ENCODE data around the gene CFLAR. TPM values are rescaled to one million over a fixed set of nuclear protein-coding genes. Genes with fewer than 3 reads are reported as not detected.
A peak's percentile ranks its signal among the peaks of the same experiment; 100 is the strongest.

Gene CFLAR
- total RNA-seq = 62.6 TPM

DNA sequence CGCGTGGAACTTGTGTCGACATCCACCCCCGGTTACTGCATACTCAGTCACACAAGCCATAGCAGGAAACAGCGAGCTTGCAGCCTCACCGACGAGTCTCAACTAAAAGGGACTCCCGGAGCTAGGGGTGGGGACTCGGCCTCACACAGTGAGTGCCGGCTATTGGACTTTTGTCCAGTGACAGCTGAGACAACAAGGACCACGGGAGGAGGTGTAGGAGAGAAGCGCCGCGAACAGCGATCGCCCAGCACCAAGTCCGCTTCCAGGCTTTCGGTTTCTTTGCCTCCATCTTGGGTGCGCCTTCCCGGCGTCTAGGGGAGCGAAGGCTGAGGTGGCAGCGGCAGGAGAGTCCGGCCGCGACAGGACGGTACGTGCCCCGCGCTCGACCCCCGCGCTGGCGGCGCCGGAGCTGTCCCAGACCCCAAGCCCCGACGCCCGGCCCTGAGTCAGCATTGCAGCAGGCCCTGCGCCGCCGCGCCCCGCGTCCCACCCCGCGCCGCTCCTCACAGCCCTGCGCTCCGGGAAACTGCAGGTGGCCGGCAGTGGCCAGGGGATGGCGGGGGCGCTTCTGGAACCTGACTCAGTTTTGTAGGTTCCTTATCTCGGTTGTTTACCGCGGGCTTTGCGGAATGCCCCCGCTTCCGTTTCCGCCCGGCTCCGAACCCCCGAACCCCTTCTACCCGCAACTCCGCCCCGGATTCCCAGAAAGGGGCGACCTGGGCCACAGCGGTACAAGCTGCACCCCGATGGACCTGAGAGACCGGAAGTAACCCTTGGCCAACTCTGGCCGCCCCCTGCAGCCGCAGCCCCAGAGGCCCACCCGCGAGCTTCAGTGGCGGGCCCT lies at the start of gene CFLAR:
TSS of gene CFLAR (plus strand) at position 50 of the 844 bp plus-strand sequence. CDS start 13,702 bp downstream, outside the sequence.
- Histone ChIP-seq H3K9ac (ENCODE audit: low read depth in 1 of 3, low read length in 3 of 3) (peak within 1 kb of the TSS; percentile 93 to 99 (median 98)), H3K27ac (ENCODE audit: low read depth, low read length) (peak within 1 kb of the TSS; percentile 98), H3K9me3 (ENCODE audit: control insufficient read depth in 3 of 3, low read length in 3 of 3) (no peaks in the 10 kb centered on the region), H3K36me3 (ENCODE audit: control insufficient read depth in 3 of 3, insufficient read depth in 3 of 3, low read length in 3 of 3) (peaks cover 0 to 2% (median 0%) of the 10 kb centered on the region in 3 donors), H3K4me3 (ENCODE audit: low read length in 3 of 3) (peak within 1 kb of the TSS; percentile 87 to 91 (median 90)), H3K27me3 (ENCODE audit: control insufficient read depth in 3 of 3, insufficient read depth in 3 of 3, low read length in 3 of 3) (no peaks in the 10 kb centered on the region), H3K4me1 (ENCODE audit: control insufficient read depth in 3 of 3, insufficient read depth in 3 of 3, low read length in 3 of 3) (peaks cover 11 to 20% (median 15%) of the 10 kb centered on the region in 3 donors)

DNA sequence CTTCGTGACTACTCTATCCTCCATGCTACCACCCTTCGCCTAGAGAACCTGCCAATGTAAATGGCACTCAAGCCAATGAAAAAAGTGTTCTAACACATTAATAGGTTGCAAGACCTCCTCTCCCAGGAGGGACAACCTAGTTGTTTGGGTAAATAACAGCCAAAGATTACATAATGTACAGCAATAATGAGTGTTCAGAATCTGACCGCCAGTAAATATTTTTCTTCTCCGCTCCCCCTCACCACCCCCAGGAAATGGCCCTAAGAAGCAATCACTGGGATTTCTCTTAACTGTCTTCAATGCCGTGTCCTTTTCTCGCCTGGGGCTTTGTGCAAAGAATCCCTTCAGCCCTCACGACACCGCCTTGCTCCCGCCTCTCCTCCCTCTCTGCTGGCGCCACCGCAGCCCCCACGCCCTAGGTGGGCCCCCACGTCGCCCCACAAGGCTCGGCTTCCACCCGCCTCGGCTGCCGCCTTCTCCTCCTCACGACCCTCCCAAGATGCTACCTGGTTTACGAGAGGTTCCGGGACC lies 45.0 kb upstream of the CFLAR start:
- H3K4me1 ChIP-seq (ENCODE audit: control insufficient read depth in 3 of 3, insufficient read depth in 3 of 3, low read length in 3 of 3) = peaks cover 23 to 42% (median 31%) of the 10 kb centered on the region in 3 donors

DNA sequence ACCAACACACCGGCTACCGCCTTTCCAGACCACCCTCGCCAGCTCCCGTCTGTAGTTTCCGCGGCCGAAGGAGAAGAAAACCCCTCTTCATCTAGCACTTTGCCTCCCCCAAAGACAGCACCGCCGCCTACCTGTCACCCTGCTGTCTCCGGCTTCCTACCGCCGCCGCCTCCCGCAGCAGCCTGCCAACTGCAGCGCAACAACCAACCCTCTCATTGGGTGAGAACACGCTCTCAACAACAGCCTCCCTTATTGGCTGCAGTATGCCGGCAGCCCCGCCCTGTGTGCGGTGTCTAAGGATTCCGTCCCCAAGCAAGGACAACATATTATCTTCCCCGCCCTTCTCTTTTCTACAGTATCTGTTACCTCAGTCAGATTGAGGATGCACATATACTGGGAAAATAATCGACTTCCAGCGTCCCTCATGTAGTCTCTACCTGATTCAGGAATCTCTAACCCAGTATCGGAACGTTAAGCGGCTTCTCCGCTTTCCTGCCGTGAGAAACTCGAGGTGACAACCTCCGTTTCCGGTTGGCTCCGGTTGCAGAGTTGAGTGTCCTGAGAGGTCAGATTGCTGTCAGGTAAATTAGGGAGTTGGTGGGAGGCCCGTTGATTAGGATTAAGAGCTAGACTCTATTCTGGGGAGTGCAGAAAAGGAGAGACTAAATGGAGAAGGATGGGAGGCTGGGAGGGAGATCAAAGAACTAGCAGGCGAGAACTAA lies 44.3 kb upstream of the CFLAR start, which contains the start of the genes HYCC2 and NDUFB3:
TSS of gene HYCC2 (minus strand) at position 193 of the 722 bp plus-strand sequence. CDS start 47,662 bp downstream, outside the sequence.
TSS of gene NDUFB3 (plus strand) at position 523 of the 722 bp plus-strand sequence. CDS start 6,882 bp downstream, outside the sequence.
- Histone ChIP-seq H3K36me3 (ENCODE audit: control insufficient read depth in 3 of 3, insufficient read depth in 3 of 3, low read length in 3 of 3) (no peaks in the 10 kb centered on the region), H3K4me1 (ENCODE audit: control insufficient read depth in 3 of 3, insufficient read depth in 3 of 3, low read length in 3 of 3) (peaks cover 23 to 40% (median 31%) of the 10 kb centered on the region in 3 donors), H3K27ac (ENCODE audit: low read depth, low read length) (peak within 1 kb of the TSS; percentile 92)

More for the DNA sequence above, 45.0 kb upstream of the CFLAR start:
- Histone ChIP-seq H3K4me3 (ENCODE audit: low read length in 3 of 3) (peak overlapping the region; percentile 85 to 100 (median 90)), H3K9ac (ENCODE audit: low read depth in 1 of 3, low read length in 3 of 3) (peak overlapping the region; percentile 89 to 99 (median 97)), H3K27me3 (ENCODE audit: control insufficient read depth in 3 of 3, insufficient read depth in 3 of 3, low read length in 3 of 3) (no peaks in the 10 kb centered on the region), H3K27ac (ENCODE audit: low read depth, low read length) (peak overlapping the region; percentile 92), H3K9me3 (ENCODE audit: control insufficient read depth in 3 of 3, low read length in 3 of 3) (no peaks in the 10 kb centered on the region), H3K36me3 (ENCODE audit: control insufficient read depth in 3 of 3, insufficient read depth in 3 of 3, low read length in 3 of 3) (no peaks in the 10 kb centered on the region)

DNA sequence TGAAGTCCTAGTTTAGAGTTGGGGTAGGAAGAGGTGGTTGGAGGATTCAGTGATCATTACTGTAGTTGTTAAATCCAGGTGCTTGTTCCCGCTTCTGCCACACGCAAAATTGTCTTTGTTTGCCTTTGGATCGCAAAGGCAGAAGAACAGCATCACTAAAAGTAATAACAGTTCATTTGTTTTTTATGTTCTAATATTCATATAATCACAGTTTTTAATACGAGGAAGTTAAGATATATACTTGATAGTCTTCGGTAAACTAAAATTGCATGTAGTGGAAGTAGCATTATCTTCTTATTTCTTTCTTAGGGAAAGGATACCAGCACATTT lies 43.8 kb upstream of the CFLAR start:
- Histone ChIP-seq H3K4me1 (ENCODE audit: control insufficient read depth in 3 of 3, insufficient read depth in 3 of 3, low read length in 3 of 3) (peaks cover 23 to 36% (median 31%) of the 10 kb centered on the region in 3 donors), H3K27ac (ENCODE audit: low read depth, low read length) (peak overlapping the region; percentile 92)

More for the DNA sequence above, 44.3 kb upstream of the CFLAR start, which contains the start of the genes HYCC2 and NDUFB3:
- Histone ChIP-seq H3K9me3 (ENCODE audit: control insufficient read depth in 3 of 3, low read length in 3 of 3) (no peaks in the 10 kb centered on the region), H3K4me3 (ENCODE audit: low read length in 3 of 3) (peak within 1 kb of the TSS; percentile 85 to 100 (median 90)), H3K9ac (ENCODE audit: low read depth in 1 of 3, low read length in 3 of 3) (peak within 1 kb of the TSS; percentile 89 to 99 (median 97)), H3K27me3 (ENCODE audit: control insufficient read depth in 3 of 3, insufficient read depth in 3 of 3, low read length in 3 of 3) (no peaks in the 10 kb centered on the region)

DNA sequence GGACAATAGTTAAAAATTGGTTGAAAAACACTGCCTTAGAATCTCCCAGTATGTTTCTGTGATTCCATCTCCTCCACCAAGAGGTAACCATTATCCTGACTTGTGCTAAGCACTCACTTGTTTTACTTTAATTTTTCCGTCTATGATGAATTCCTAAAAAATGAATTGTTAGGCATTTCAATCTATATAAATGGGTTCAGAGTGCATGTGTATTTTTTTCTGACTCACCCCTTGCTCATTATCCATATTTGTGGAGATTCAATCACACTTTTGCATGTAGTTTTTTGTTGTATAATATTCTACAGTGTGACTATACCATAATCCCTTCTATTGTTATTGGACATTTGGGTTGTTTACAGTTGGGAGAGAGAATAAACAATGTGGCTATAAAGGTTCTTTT lies 42.9 kb upstream of the CFLAR start:
- peak overlapping the region in 1 of 3 donors; percentile 100 for H3K4me3 ChIP-seq (ENCODE audit: low read length in 3 of 3)
- H3K36me3 ChIP-seq (ENCODE audit: control insufficient read depth in 3 of 3, insufficient read depth in 3 of 3, low read length in 3 of 3) = no peaks in the 10 kb centered on the region
- no peak overlapping the region for H3K27ac ChIP-seq (ENCODE audit: low read depth, low read length)
- no peaks in the 10 kb centered on the region for H3K27me3 ChIP-seq (ENCODE audit: control insufficient read depth in 3 of 3, insufficient read depth in 3 of 3, low read length in 3 of 3)
- H3K9ac ChIP-seq (ENCODE audit: low read depth in 1 of 3, low read length in 3 of 3) = peak overlapping the region in 2 of 3 donors; percentile 97 to 99
- no peaks in the 10 kb centered on the region for H3K9me3 ChIP-seq (ENCODE audit: control insufficient read depth in 3 of 3, low read length in 3 of 3)
- peaks cover 20 to 32% (median 31%) of the 10 kb centered on the region in 3 donors for H3K4me1 ChIP-seq (ENCODE audit: control insufficient read depth in 3 of 3, insufficient read depth in 3 of 3, low read length in 3 of 3)

More for the DNA sequence above, 43.8 kb upstream of the CFLAR start:
- Histone ChIP-seq H3K9ac (ENCODE audit: low read depth in 1 of 3, low read length in 3 of 3) (peak overlapping the region; percentile 89 to 99 (median 97)), H3K4me3 (ENCODE audit: low read length in 3 of 3) (peak overlapping the region; percentile 85 to 100 (median 90)), H3K36me3 (ENCODE audit: control insufficient read depth in 3 of 3, insufficient read depth in 3 of 3, low read length in 3 of 3) (no peaks in the 10 kb centered on the region), H3K9me3 (ENCODE audit: control insufficient read depth in 3 of 3, low read length in 3 of 3) (no peaks in the 10 kb centered on the region), H3K27me3 (ENCODE audit: control insufficient read depth in 3 of 3, insufficient read depth in 3 of 3, low read length in 3 of 3) (no peaks in the 10 kb centered on the region)

DNA sequence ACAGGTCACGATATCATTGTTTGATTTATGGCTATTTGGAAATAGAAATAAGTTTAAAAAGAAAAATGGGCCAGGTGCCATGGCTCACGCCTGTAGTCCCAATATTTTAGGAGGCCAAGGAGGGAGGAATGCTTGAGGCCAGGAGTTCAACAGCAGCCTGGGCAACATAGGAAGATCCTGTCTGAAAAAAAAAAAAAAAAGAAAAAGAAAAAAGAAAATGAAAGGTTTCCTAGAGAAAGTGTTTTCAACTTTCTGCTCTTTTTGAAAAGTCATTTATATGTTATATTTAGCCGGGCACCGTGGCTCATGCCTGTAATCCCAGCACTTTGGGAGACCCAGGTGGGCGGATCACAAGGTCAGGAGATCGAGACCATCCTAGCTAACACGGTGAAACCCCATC lies 41.0 kb upstream of the CFLAR start:
- H3K4me1 ChIP-seq (ENCODE audit: control insufficient read depth in 3 of 3, insufficient read depth in 3 of 3, low read length in 3 of 3) = peaks cover 14 to 17% (median 16%) of the 10 kb centered on the region in 3 donors
- no peaks in the 10 kb centered on the region for H3K9me3 ChIP-seq (ENCODE audit: control insufficient read depth in 3 of 3, low read length in 3 of 3)
- no peak overlapping the region for H3K4me3 ChIP-seq (ENCODE audit: low read length in 3 of 3)
- H3K9ac ChIP-seq (ENCODE audit: low read depth in 1 of 3, low read length in 3 of 3) = no peak overlapping the region
- no peaks in the 10 kb centered on the region for H3K27me3 ChIP-seq (ENCODE audit: control insufficient read depth in 3 of 3, insufficient read depth in 3 of 3, low read length in 3 of 3)
- peaks cover 0 to 3% (median 2%) of the 10 kb centered on the region in 3 donors for H3K36me3 ChIP-seq (ENCODE audit: control insufficient read depth in 3 of 3, insufficient read depth in 3 of 3, low read length in 3 of 3)
- no peak overlapping the region for H3K27ac ChIP-seq (ENCODE audit: low read depth, low read length)

DNA sequence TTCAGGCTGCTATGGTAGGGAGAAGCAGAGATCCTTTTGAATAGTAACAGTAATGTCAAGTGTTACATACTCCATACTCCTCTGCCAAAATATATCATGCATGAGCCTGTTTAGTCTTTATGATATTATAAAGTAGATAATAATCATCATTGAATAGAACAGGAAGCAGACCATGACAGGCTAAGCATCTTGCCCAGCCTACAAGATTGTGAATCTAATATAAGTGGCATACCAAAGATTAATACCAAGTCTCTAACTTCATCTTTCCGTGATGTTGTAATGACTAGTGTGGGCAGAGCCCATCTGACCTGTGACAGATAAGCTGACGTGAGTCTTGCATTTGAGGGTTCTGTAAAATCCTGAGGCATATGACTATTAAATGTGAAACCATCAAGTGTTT lies 31.1 kb upstream of the CFLAR start:
- H3K4me1 ChIP-seq (ENCODE audit: control insufficient read depth in 3 of 3, insufficient read depth in 3 of 3, low read length in 3 of 3) = no peaks in the 10 kb centered on the region
- H3K27me3 ChIP-seq (ENCODE audit: control insufficient read depth in 3 of 3, insufficient read depth in 3 of 3, low read length in 3 of 3) = no peaks in the 10 kb centered on the region
- H3K27ac ChIP-seq (ENCODE audit: low read depth, low read length) = no peak overlapping the region
- H3K9me3 ChIP-seq (ENCODE audit: control insufficient read depth in 3 of 3, low read length in 3 of 3) = no peaks in the 10 kb centered on the region
- no peak overlapping the region for H3K9ac ChIP-seq (ENCODE audit: low read depth in 1 of 3, low read length in 3 of 3)
- H3K4me3 ChIP-seq (ENCODE audit: low read length in 3 of 3) = no peak overlapping the region
- H3K36me3 ChIP-seq (ENCODE audit: control insufficient read depth in 3 of 3, insufficient read depth in 3 of 3, low read length in 3 of 3) = peaks cover 18 to 29% (median 25%) of the 10 kb centered on the region in 3 donors

DNA sequence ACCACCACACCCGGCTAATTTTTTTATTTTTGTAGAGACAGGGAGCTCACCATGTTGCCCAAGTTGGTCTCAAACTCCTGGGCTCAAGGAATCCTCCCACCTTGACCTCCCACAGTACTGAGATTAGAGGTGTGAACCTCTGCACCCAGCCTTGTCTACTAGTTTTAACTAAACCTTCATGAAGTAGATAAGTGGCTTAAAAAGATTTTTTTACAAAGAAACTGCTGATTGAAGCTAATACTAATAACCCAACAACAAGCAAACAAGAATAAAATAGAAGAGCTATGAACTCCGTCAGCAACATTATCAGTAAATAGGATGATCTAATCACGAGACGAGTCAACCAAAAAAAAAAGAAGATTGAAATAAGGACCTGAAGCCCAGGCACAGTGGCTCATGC lies 25.4 kb upstream of the CFLAR start:
- Histone ChIP-seq H3K36me3 (ENCODE audit: control insufficient read depth in 3 of 3, insufficient read depth in 3 of 3, low read length in 3 of 3) (peaks cover 5 to 15% (median 13%) of the 10 kb centered on the region in 3 donors), H3K27ac (ENCODE audit: low read depth, low read length) (no peak overlapping the region), H3K4me3 (ENCODE audit: low read length in 3 of 3) (no peak overlapping the region), H3K9ac (ENCODE audit: low read depth in 1 of 3, low read length in 3 of 3) (no peak overlapping the region), H3K27me3 (ENCODE audit: control insufficient read depth in 3 of 3, insufficient read depth in 3 of 3, low read length in 3 of 3) (no peaks in the 10 kb centered on the region), H3K4me1 (ENCODE audit: control insufficient read depth in 3 of 3, insufficient read depth in 3 of 3, low read length in 3 of 3) (no peaks in the 10 kb centered on the region), H3K9me3 (ENCODE audit: control insufficient read depth in 3 of 3, low read length in 3 of 3) (no peaks in the 10 kb centered on the region)

DNA sequence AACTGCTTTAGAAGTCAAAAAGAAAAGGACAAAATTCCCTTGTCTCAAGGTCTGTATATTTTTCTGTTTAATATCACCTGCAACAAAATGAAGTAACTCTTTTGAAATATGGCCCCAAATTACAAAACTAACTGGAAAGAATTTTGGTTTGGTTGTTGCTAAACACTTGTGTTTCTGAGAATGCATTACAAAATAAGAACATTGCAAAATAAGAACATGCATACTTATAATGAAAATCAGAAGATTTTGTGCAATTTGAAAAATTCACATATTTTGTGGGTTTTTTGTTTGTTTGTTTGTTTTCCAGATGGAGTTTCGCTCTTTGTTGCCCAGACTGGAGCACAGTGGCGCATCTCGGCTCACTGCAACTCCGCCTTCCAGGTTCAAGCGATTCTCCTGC lies 22.4 kb upstream of the CFLAR start:
- no peaks in the 10 kb centered on the region for H3K27me3 ChIP-seq (ENCODE audit: control insufficient read depth in 3 of 3, insufficient read depth in 3 of 3, low read length in 3 of 3)
- no peak overlapping the region for H3K27ac ChIP-seq (ENCODE audit: low read depth, low read length)
- H3K4me1 ChIP-seq (ENCODE audit: control insufficient read depth in 3 of 3, insufficient read depth in 3 of 3, low read length in 3 of 3) = no peaks in the 10 kb centered on the region
- peaks cover 0 to 5% (median under 1%) of the 10 kb centered on the region in 3 donors for H3K36me3 ChIP-seq (ENCODE audit: control insufficient read depth in 3 of 3, insufficient read depth in 3 of 3, low read length in 3 of 3)
- H3K9ac ChIP-seq (ENCODE audit: low read depth in 1 of 3, low read length in 3 of 3) = no peak overlapping the region
- no peak overlapping the region for H3K4me3 ChIP-seq (ENCODE audit: low read length in 3 of 3)
- H3K9me3 ChIP-seq (ENCODE audit: control insufficient read depth in 3 of 3, low read length in 3 of 3) = no peaks in the 10 kb centered on the region

All from skeletal muscle tissue (tissue), 4 donors.